Thymus (tissue), 11 donors: ENCODE measurements around the gene SCFD1. TPM values are rescaled to one million over a fixed set of nuclear protein-coding genes. Genes with fewer than 3 reads are reported as not detected.

Source experiments
- DNase-seq, 9 donors: peaks; one replicate each; pipeline ENCODE4 v3.0.0-alpha.2; 2013; ENCODE audit warnings: low spot score in 9 of 9, low read depth in 6 of 9, missing footprints in 1 of 9
- H3K27ac ChIP-seq, 2 donors: one replicate each; pipeline ENCODE4 v1.5.1; 2013; ENCODE audit warnings: control low read depth in 1 of 2, low read depth in 1 of 2, low read length in 1 of 2, mild to moderate bottlenecking in 1 of 2, moderate library complexity in 1 of 2
- H3K27me3 ChIP-seq, 2 donors: one replicate each; pipeline ENCODE4 v1.5.1; 2013; ENCODE audit warnings: low read length in 1 of 2; ENCODE audit not compliant: control insufficient read depth in 2 of 2, insufficient read depth in 1 of 2
- H3K36me3 ChIP-seq, 2 donors: one replicate each; pipeline ENCODE4 v1.5.1; 2013; ENCODE audit warnings: low read length in 1 of 2, mild to moderate bottlenecking in 1 of 2, moderate library complexity in 1 of 2; ENCODE audit not compliant: control insufficient read depth in 2 of 2, insufficient read depth in 2 of 2
- H3K4me1 ChIP-seq, 2 donors: one replicate each; pipeline ENCODE4 v1.5.1; 2013; ENCODE audit warnings: low read length in 2 of 2; ENCODE audit not compliant: control insufficient read depth in 2 of 2, insufficient read depth in 2 of 2
- H3K4me3 ChIP-seq, 2 donors: one replicate each; pipeline ENCODE4 v1.5.1; 2013; ENCODE audit warnings: low read length in 2 of 2, control low read depth in 1 of 2, mild to moderate bottlenecking in 1 of 2
- H3K9me3 ChIP-seq, 2 donors: one replicate each; pipeline ENCODE4 v1.5.1; 2013; ENCODE audit warnings: low read length in 1 of 2, mild to moderate bottlenecking in 1 of 2; ENCODE audit not compliant: control insufficient read depth in 2 of 2, insufficient read depth in 1 of 2
- WGBS: extraction: QIAGEN DNeasy Blood & Tissue Kit; methylation state at CpG from one replicate; pipeline ENCODE4 v1.1.7; 2013; 5-methylcytosine and 5-hydroxymethylcytosine counted together
- polyA plus RNA-seq: library from polyadenylated mRNA; stranded (reverse); fragments of 200-250 nt; gene quantifications from one replicate; pipeline ENCODE4 v1.2.3, GENCODE V29; 2013
- total RNA-seq: library from RNA; stranded (reverse); fragments of 120-200 nt; gene quantifications from one replicate; pipeline ENCODE4 v1.2.4, GENCODE V29; 2013
- donor health status: healthy.

SCFD1 gene
- total and polyA plus RNA-seq, 2 donors: 78.1 to 107 TPM

DNA sequence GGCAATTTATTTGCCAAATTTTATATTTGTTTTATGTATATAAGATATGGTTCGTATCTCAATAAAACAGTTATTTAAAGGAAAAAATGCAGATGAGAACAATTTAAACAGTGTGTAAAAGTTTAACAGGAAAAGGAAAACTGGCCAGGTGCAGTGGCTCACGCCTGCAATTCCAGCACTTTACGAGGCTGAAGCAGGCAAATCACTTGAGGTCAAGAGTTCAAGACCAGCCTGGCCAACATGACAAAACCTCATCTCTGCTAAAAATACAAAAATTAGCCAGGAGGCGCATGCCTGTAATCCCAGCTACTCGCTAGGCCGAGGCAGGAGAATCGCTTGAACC lies 40.9 kb upstream of the SCFD1 start:
- WGBS: 99% methylated on average over 7 of the region's 7 CpGs
- H3K9me3 ChIP-seq: no peaks in the 10 kb centered on the region
- no peak overlapping the region for H3K4me3 ChIP-seq
- H3K27me3 ChIP-seq: no peaks in the 10 kb centered on the region
- peaks cover 4 to 7% of the 10 kb centered on the region in 2 donors for H3K36me3 ChIP-seq
- no peak overlapping the region for H3K27ac ChIP-seq
- H3K4me1 ChIP-seq: peaks cover 0 to 4% of the 10 kb centered on the region in 2 donors
- DNase-seq: no peak

DNA sequence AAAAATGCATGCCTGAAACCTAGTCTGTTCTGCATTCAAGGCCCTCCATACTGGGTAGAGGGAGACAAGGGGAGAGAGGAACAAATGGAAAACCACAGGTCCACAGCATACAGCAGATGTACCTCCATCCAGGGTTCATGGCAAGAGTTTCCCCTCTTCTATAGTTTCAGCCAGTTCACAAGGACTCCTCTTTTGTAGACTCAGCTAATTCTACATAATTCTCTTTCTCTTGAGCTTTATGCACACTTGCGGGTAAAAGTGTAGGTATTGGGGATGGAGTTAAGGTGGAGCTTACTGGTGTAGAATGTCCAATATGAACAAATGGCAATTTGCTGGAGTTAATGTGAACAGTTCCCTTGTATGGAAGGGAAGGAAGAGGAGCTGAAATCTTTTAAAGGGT lies 39.7 kb upstream of the SCFD1 start:
- Histone ChIP-seq H3K4me1 (peaks cover 0 to 3% of the 10 kb centered on the region in 2 donors), H3K4me3 (no peak overlapping the region), H3K27me3 (no peaks in the 10 kb centered on the region), H3K9me3 (no peaks in the 10 kb centered on the region), H3K27ac (no peak overlapping the region), H3K36me3 (peaks cover 4 to 10% of the 10 kb centered on the region in 2 donors)
- DNase-seq: no peak
- 98% methylated on average over 1 of the region's 1 CpG for WGBS

DNA sequence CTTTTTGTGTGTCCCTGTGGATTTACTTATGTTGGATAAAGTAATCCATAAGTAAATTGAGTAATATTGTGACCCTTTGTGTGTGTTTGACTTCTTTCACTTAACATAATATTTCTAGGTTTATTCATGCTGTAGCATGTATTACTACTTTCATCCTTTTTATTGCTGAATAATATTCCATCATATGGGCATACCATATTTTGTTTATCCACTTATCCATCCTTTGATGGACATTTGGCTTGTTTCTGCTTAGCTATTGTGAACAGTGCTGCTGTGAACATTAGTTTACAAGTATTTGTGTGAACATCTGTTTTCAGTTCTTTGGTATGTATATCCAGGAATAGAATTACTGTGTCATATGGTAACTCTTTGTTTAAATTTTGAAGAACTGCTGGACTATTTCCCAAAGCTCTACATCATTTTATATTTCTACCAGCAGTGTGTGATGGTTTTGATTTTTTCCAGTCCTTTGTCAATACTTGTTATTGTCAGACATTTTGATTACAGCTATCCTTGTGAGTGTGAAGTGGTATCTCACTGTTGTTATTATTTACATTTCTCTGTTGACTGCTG lies 38.0 kb upstream of the SCFD1 start:
- peaks cover 7 to 16% of the 10 kb centered on the region in 2 donors for H3K36me3 ChIP-seq
- no peaks in the 10 kb centered on the region for H3K9me3 ChIP-seq
- no peak for DNase-seq
- no peak overlapping the region for H3K27ac ChIP-seq
- H3K4me3 ChIP-seq: no peak overlapping the region
- H3K27me3 ChIP-seq: no peaks in the 10 kb centered on the region
- H3K4me1 ChIP-seq: no peaks in the 10 kb centered on the region

DNA sequence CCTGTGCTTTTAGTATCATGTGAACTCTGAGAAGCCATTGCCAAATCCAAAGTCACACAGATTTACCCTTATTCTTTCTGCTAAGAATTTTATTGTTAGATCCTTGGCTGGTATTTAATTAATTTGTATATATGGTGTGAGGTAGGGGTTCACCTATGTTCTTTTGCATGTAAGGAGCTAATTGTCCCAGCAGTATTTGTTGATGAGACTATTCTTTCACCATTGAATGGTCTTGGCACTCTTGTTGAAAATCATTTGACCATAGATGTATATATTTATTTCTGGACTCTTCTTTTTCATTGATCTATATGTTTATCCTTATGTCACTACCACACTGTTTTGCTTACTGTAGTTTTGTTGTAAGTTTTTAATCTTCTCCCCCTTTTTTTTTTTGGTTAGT lies 36.9 kb upstream of the SCFD1 start:
- DNase-seq: no peak
- Histone ChIP-seq H3K27me3 (no peaks in the 10 kb centered on the region), H3K27ac (no peak overlapping the region), H3K4me1 (no peaks in the 10 kb centered on the region), H3K9me3 (no peaks in the 10 kb centered on the region), H3K36me3 (peaks cover 7 to 24% of the 10 kb centered on the region in 2 donors), H3K4me3 (no peak overlapping the region)

DNA sequence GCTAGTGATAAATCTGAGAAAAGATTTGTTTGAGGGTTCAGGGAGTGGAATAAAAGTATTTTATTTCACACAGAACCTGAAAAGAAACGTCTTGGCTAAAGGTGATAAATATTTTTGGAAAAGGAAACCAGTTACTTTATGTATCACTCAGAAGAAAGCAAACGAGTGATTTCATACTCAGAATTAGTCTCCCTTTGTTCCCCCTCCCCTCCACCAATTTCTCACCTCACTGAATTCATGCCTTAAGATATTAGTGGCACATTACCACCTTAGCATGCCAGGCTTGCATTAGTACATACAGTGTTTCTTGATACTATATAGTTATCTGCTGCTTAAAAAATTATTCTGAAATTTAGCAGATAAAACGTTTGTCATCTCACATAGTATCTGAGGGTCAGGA lies 35.0 kb upstream of the SCFD1 start:
- WGBS: 91% methylated on average over 3 of the region's 3 CpGs
- Histone ChIP-seq H3K27me3 (no peaks in the 10 kb centered on the region), H3K36me3 (peaks cover 7 to 39% of the 10 kb centered on the region in 2 donors)

DNA sequence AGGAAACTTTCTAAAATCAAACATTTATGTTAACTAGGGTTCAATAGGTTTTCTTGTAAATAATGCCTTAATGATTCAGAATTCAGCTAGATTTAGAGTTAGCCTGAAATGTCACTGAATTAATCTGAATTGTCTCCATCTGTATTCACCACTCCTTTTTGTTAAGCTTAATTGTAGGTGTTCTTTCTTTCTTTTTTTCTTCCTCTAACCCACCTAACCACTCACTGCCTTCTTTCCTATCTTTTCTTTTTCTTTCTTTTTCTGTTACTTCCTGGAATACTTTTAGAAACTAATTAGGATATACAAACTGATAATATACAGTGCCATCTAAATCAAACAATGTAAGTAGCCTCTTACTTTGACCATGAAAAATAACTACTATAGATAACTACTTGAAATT lies 33.2 kb upstream of the SCFD1 start:
- no peak overlapping the region for H3K27ac ChIP-seq

More for the DNA sequence above, 35.0 kb upstream of the SCFD1 start:
- Histone ChIP-seq H3K4me1 (no peaks in the 10 kb centered on the region), H3K9me3 (no peaks in the 10 kb centered on the region), H3K27ac (no peak overlapping the region), H3K4me3 (no peak overlapping the region)
- DNase-seq: no peak

DNA sequence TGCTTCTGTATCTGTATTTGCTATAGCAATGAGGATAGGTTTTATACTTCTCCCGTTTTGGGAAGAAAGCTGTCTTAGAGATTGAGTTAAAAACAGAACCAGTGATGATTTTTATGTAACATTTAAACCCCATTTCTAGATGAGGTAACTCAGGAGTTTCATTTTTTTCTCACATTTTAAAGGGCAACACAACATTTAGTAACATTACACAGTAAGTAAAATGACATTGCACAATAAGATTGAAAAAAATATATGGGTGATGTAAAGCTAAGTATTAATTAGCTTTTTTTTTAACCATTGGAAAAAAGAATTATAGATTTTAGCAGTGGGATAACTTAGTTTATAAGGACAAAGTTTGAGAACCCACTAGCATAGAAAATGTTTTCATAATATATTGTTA lies 25.2 kb upstream of the SCFD1 start:
- H3K4me1 ChIP-seq: no peaks in the 10 kb centered on the region
- DNase-seq: no peak
- no peak overlapping the region for H3K4me3 ChIP-seq
- no peak overlapping the region for H3K27ac ChIP-seq
- no peaks in the 10 kb centered on the region for H3K27me3 ChIP-seq
- H3K9me3 ChIP-seq: no peaks in the 10 kb centered on the region
- peaks cover 10 to 29% of the 10 kb centered on the region in 2 donors for H3K36me3 ChIP-seq
- 87% methylated on average over 1 of the region's 1 CpG for WGBS

More for the DNA sequence above, 33.2 kb upstream of the SCFD1 start:
- H3K9me3 ChIP-seq: no peaks in the 10 kb centered on the region
- no peaks in the 10 kb centered on the region for H3K27me3 ChIP-seq
- H3K4me1 ChIP-seq: no peaks in the 10 kb centered on the region
- peaks cover 3 to 36% of the 10 kb centered on the region in 2 donors for H3K36me3 ChIP-seq
- no peak overlapping the region for H3K4me3 ChIP-seq
- DNase-seq: no peak

DNA sequence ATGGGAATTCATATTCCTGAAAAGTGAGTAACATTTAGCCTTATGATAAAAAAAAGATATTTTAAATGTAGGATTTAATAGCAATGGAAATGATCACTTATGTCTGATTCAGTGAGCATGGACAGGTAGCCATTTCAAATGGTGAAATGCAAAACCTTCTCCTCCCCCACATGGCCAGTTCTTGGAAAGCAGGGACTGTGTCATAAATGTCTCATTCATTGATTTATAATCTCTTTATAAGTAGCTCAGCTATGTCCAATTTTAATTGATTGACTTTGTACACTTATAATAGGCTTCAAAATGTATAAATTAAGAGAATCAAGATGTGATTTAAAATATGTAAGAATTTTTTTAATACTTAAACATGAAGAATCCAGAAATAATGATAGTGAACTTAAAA lies 24.6 kb upstream of the SCFD1 start:
- no peaks in the 10 kb centered on the region for H3K27me3 ChIP-seq
- H3K36me3 ChIP-seq: peaks cover 11 to 32% of the 10 kb centered on the region in 2 donors
- no peaks in the 10 kb centered on the region for H3K9me3 ChIP-seq

DNA sequence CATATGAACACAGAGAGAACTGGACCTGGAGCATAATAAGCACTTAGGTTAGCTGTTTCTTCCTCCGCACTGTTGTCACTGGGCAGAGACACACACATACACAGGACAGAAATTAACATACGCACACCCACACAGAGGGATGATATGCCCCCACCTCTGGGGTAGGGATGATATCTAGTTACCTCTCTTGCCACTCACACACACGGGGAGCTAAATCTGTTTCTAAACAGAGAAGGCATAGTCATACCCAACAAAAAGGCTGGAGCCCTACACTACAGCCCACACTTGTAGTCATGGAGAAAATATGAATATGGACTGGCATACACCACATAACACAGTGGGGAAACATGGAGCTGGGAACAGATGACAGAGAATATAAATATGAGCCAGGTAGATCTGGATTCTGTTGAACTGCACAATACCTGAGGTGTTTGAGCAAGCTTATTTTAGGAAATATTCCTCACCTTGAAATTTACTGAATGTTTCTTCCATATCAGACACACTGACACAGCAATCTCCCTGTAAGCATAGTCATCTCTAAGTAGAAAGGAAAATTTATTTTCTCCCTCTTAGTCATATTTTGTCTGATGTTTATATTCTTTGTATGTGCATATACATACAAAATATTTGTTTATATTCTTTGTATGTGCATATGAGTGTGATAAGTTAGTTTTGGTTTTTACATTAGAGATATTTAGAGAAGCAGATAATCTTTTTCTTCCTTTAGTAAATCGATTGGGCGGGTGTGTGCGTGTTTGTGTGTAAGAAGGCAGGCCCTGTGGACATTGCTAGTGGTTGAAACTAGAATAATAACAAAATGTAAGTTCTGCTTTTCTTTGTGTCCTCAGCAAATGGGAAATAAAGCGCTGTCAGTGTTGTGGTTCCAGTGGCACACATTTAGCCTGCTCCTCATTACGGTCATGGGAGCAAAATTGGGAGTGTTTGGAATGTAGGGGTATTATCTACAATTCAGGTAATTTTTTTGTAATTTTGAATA lies 20.9 kb upstream of the SCFD1 start:
- Histone ChIP-seq H3K4me3 (no peak overlapping the region), H3K27me3 (no peaks in the 10 kb centered on the region), H3K4me1 (no peaks in the 10 kb centered on the region), H3K27ac (no peak overlapping the region), H3K36me3 (peaks cover 29 to 55% of the 10 kb centered on the region in 2 donors), H3K9me3 (no peaks in the 10 kb centered on the region)
- DNase-seq: no peak
- WGBS: 94% methylated on average over 8 of the region's 8 CpGs

More for the DNA sequence above, 24.6 kb upstream of the SCFD1 start:
- Histone ChIP-seq H3K4me1 (no peaks in the 10 kb centered on the region), H3K4me3 (no peak overlapping the region), H3K27ac (no peak overlapping the region)
- DNase-seq: no peak
